Endothelial cell of umbilical vein (primary cell): ENCODE measurements around the gene YTHDC2. TPM values are rescaled to one million over a fixed set of nuclear protein-coding genes. Genes with fewer than 3 reads are reported as not detected.

Source experiments
- BruUV-seq: library from RNA; stranded (reverse); fragments of 400-500 nt; replicated peaks from 2 replicates; lab custom pipeline; 2021; lab: Mats Ljungman, UMichigan
- CTCF ChIA-PET: fragments of 300-600, 350-600 bp; sonication (Branson Sonifier 250); formaldehyde crosslinking; loops from one replicate; lab custom pipeline; 2021; ENCODE audit warnings: antibody characterized with exemption, inconsistent platforms; lab: Charles Lee
- POLR2A ChIA-PET: fragments of 300-600, 350-600 bp; sonication (Branson Sonifier 250); formaldehyde crosslinking; loops from one replicate; lab custom pipeline; 2021; ENCODE audit warnings: antibody characterized with exemption, inconsistent platforms; lab: Charles Lee
- DNase-seq: peaks from one replicate; pipeline ENCODE4 v3.0.0-alpha.2; 2011; ENCODE audit warnings: low read depth, low spot score
- FAIRE-seq: peaks from 2 replicates; lab custom pipeline; 2011; peaks lifted over from hg19 to GRCh38; lab: Jason Lieb, UNC
- H2AFZ ChIP-seq: 2 replicates; pipeline ENCODE4 v1.6.0; 2012; ENCODE audit warnings: low read depth, low read length, control low read depth, inconsistent platforms
- H3K27ac ChIP-seq: 2 replicates; pipeline ENCODE4 v1.5.1; 2011; ENCODE audit warnings: low read depth, mild to moderate bottlenecking, control low read depth, low read length, moderate library complexity; ENCODE audit not compliant: insufficient read depth
- H3K27me3 ChIP-seq, 2 experiments: 2 replicates each; pipeline versions ENCODE4 v1.6.0 to v1.6.1; 2011; ENCODE audit warnings: low read length in 2 of 2, mixed read lengths in 1 of 2; ENCODE audit not compliant: control insufficient read depth in 2 of 2, insufficient read depth in 2 of 2
- H3K36me3 ChIP-seq, 2 experiments: 2 replicates in 1 of 2; 3 replicates in 1 of 2; pipeline ENCODE4 v1.5.1; 2011; ENCODE audit warnings: low read length in 2 of 2, mild to moderate bottlenecking in 1 of 2, moderate library complexity in 1 of 2; ENCODE audit not compliant: control insufficient read depth in 2 of 2, insufficient read depth in 2 of 2; ENCODE audit errors: extremely low read depth in 1 of 2
- H3K4me1 ChIP-seq: 3 replicates; pipeline ENCODE4 v1.5.1; 2011; ENCODE audit warnings: mild to moderate bottlenecking, low read length; ENCODE audit not compliant: control insufficient read depth, insufficient read depth; ENCODE audit errors: extremely low read depth
- H3K4me2 ChIP-seq: 2 replicates; pipeline ENCODE4 v1.6.1; 2011; ENCODE audit warnings: low read length, control low read depth, mixed read lengths; ENCODE audit not compliant: insufficient read depth
- H3K4me3 ChIP-seq, 3 experiments: fragments of 200-600 bp in 1 of 3; sonication (generic), shearing (Covaris generic) in 1 of 3; replicated peaks in 1 of 3; 2 replicates each; pipeline ENCODE4 v1.5.1; 2011 to 2016; ENCODE audit warnings: control low read depth in 3 of 3, low read length in 3 of 3, mild to moderate bottlenecking in 2 of 3, inconsistent platforms in 1 of 3, low read depth in 1 of 3, moderate library complexity in 1 of 3; ENCODE audit not compliant: insufficient read depth in 1 of 3
- H3K79me2 ChIP-seq: 2 replicates; pipeline ENCODE4 v1.6.0; 2012; ENCODE audit warnings: low read length, inconsistent platforms; ENCODE audit not compliant: control insufficient read depth, insufficient read depth
- H3K9ac ChIP-seq: replicated peaks from 2 replicates; pipeline ENCODE3; 2011; ENCODE audit warnings: low read length, control low read depth; ENCODE audit not compliant: insufficient read depth; ENCODE audit errors: extremely low read depth
- H3K9me1 ChIP-seq: replicated peaks from 3 replicates; pipeline ENCODE4 v1.6.0; 2011; ENCODE audit warnings: mild to moderate bottlenecking, low read length; ENCODE audit not compliant: control insufficient read depth, insufficient read depth; ENCODE audit errors: extremely low read depth
- H3K9me3 ChIP-seq: replicated peaks from 2 replicates; pipeline ENCODE4 v1.5.1; 2012; ENCODE audit warnings: low read length, inconsistent platforms; ENCODE audit not compliant: control insufficient read depth, insufficient read depth
- H4K20me1 ChIP-seq: replicated peaks from 2 replicates; pipeline ENCODE3; 2011; ENCODE audit warnings: mild to moderate bottlenecking, low read length; ENCODE audit not compliant: control insufficient read depth, insufficient read depth; ENCODE audit errors: extremely low read depth
- EZH2 ChIP-seq: IDR thresholded peaks from 2 replicates; pipeline ENCODE4 v1.6.1; 2012; ENCODE audit warnings: borderline replicate concordance, low read depth, mild to moderate bottlenecking, moderate library complexity, low read length, inconsistent platforms; ENCODE audit not compliant: severe bottlenecking
- FOS ChIP-seq: IDR thresholded peaks from 2 replicates; pipeline ENCODE4 v1.6.1; 2011; ENCODE audit warnings: mild to moderate bottlenecking, low read length, moderate library complexity, borderline replicate concordance; ENCODE audit not compliant: insufficient read depth
- GATA2 ChIP-seq: IDR thresholded peaks from 2 replicates; pipeline ENCODE4 v1.7.0; 2011; ENCODE audit warnings: low read depth, mild to moderate bottlenecking, moderate library complexity, mixed read lengths, low read length; ENCODE audit not compliant: insufficient read length, insufficient read depth
- JUN ChIP-seq: IDR thresholded peaks from 2 replicates; pipeline ENCODE4 v1.6.1; 2011; ENCODE audit warnings: borderline replicate concordance, low read depth; ENCODE audit not compliant: insufficient read length, insufficient read depth
- MYC ChIP-seq: IDR thresholded peaks from one replicate; pipeline ENCODE4 v1.6.1; 2011; ENCODE audit warnings: mild to moderate bottlenecking, low read depth, low read length
- POLR2A ChIP-seq: IDR thresholded peaks from 2 replicates; pipeline ENCODE4 v1.6.1; 2012; ENCODE audit warnings: low read depth, mild to moderate bottlenecking, control low read depth, low read length
- POLR2AphosphoS5 ChIP-seq: IDR thresholded peaks from 2 replicates; pipeline ENCODE4 v1.6.1; 2012; ENCODE audit warnings: low read depth, mild to moderate bottlenecking, control low read depth, low read length, moderate library complexity; ENCODE audit not compliant: insufficient read depth
- dilution Hi-C: fragments of 300-500 bp; cut with MboI; formaldehyde crosslinking; loops from one replicate; pipeline ENCODE4 v1.15.0; 2019; ENCODE audit warnings: low sequenced_read_pairs; ENCODE audit not compliant: extremely low pct_ligation_motif_present
- intact Hi-C: fragments of 100-400 bp; cut with micrococcal nuclease; formaldehyde crosslinking; loops from one replicate; pipeline ENCODE4 v1.10.0; 2022
- polyA plus RNA-seq, 4 experiments: library from polyadenylated mRNA; depleted of rRNA in 3 of 4; stranded (reverse) in 3 of 4; unstranded in 1 of 4; fragments of >200 nt; gene quantifications; 2 replicates each; pipeline versions ENCODE4 v1.2.1 to v1.2.3, GENCODE V29; 2011 to 2012; ENCODE audit warnings: missing spikeins in 1 of 4
- total RNA-seq: library from RNA; stranded (reverse); gene quantifications from 2 replicates; pipeline ENCODE4 v1.2.3, GENCODE V29; 2021
- TF ChIP-seq, protein P1 (sequence below), 2 donors: IDR thresholded peaks; 1 replicate in 1 of 2; 2 replicates in 1 of 2; pipeline ENCODE4 v1.5.1; 2011; ENCODE audit warnings: low read length in 2 of 2, mild to moderate bottlenecking in 2 of 2, moderate library complexity in 2 of 2, control low read depth in 1 of 2, inconsistent platforms in 1 of 2, low read depth in 1 of 2; ENCODE audit not compliant: insufficient read depth in 1 of 2; ENCODE audit errors: extremely low read depth in 1 of 2
- TF ChIP-seq, protein P2 (sequence below): IDR thresholded peaks from 2 replicates; pipeline ENCODE4 v1.6.1; 2011; ENCODE audit not compliant: insufficient read depth, insufficient read length

The YTHDC2 gene
- total and polyA plus RNA-seq, 2 donors (not counting 3 experiments of a cell fraction or from before 2014, with no cell fraction given) = 7.6 to 40.7 TPM

DNA sequence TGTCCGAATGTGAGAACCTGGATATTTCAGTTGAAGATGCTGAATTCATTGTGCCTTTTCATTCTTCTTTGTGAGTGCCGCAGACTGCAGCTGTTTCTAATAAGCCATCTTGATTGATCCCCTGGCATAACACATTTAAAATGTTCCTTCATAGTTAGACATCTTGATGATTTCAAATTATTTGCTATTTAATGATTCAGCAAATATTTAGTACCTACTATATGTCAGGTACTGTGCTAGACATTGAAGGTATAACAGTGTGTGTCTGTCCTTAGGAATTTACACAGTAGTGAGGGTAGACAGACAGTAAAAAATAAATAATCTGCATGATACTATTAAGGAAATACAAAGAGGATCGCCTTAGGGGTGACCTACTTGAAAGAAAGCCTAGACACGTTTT is 61.6 kb downstream of the YTHDC2 start:
- Histone ChIP-seq H3K79me2 (no peaks in the 10 kb centered on the region), H3K9me1 (no peaks in the 10 kb centered on the region), H2AFZ (no peak overlapping the region), H3K27me3 (no peaks in the 10 kb centered on the region), H3K9me3 (no peaks in the 10 kb centered on the region), H3K4me1 (no peaks in the 10 kb centered on the region), H4K20me1 (no peaks in the 10 kb centered on the region), H3K36me3 (peaks cover 5 to 9% of the 10 kb centered on the region in 2 experiments), H3K4me2 (no peak overlapping the region), H3K27ac (no peak overlapping the region), H3K4me3 (no peak overlapping the region), H3K9ac (no peak overlapping the region)
- ChIA-PET CTCF (no interaction called here), POLR2A (no interaction called here)
- dilution Hi-C loops (no loop called here), intact Hi-C loops (no loop called here)
- FAIRE-seq = no peak
- TF ChIP-seq FOS = no peak
- TF ChIP-seq GATA2 = no peak
- no peak for TF ChIP-seq EZH2
- no peak for TF ChIP-seq JUN
- no peak for DNase-seq
- no TSS peak for BruUV-seq

DNA sequence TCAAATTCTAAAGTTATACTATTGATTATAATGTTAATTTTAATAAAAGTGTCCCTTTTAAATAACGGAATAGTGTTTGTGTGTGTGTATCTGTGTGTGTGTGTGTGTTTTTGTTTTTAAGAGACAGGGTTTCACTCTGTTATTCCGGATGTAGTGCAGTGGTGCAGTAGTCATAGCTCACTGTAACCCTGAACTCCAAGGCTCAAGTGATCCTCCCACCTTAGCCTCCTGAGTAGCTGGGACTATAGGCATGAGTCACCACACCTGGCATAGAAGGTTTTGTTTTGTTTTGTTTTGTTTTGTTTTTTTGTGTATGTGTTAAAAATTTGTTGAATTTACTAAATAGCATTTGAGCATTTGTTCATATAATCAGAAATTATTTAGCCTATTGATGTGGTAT is 64.6 kb downstream of the YTHDC2 start:
- CTCF ChIA-PET = no interaction called here
- H3K4me1 ChIP-seq = no peaks in the 10 kb centered on the region
- no peak overlapping the region for H3K27ac ChIP-seq
- H3K4me2 ChIP-seq = no peak overlapping the region
- intact Hi-C loops (no loop called here), dilution Hi-C loops (no loop called here)
- H3K4me3 ChIP-seq = no peak overlapping the region
- H3K27me3 ChIP-seq = no peaks in the 10 kb centered on the region
- H3K79me2 ChIP-seq = no peaks in the 10 kb centered on the region
- DNase-seq (no peak), FAIRE-seq (no peak)
- H3K9me3 ChIP-seq = no peaks in the 10 kb centered on the region
- peaks cover 10 to 18% of the 10 kb centered on the region in 2 experiments for H3K36me3 ChIP-seq
- H4K20me1 ChIP-seq = no peaks in the 10 kb centered on the region
- no peak overlapping the region for H3K9ac ChIP-seq
- TF ChIP-seq MYC (no peak), EZH2 (no peak), POLR2A (no peak), POLR2AphosphoS5 (no peak), JUN (no peak), GATA2 (no peak), FOS (no peak)
- TF ChIP-seq, protein P1, sequence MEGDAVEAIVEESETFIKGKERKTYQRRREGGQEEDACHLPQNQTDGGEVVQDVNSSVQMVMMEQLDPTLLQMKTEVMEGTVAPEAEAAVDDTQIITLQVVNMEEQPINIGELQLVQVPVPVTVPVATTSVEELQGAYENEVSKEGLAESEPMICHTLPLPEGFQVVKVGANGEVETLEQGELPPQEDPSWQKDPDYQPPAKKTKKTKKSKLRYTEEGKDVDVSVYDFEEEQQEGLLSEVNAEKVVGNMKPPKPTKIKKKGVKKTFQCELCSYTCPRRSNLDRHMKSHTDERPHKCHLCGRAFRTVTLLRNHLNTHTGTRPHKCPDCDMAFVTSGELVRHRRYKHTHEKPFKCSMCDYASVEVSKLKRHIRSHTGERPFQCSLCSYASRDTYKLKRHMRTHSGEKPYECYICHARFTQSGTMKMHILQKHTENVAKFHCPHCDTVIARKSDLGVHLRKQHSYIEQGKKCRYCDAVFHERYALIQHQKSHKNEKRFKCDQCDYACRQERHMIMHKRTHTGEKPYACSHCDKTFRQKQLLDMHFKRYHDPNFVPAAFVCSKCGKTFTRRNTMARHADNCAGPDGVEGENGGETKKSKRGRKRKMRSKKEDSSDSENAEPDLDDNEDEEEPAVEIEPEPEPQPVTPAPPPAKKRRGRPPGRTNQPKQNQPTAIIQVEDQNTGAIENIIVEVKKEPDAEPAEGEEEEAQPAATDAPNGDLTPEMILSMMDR (IDR thresholded peaks at IDR 0.05; ENCODE audit: extremely low read depth in 1 of 2, insufficient read depth in 1 of 2, low read depth in 1 of 2, low read length in 2 of 2) = no peak
- TF ChIP-seq, protein P2, sequence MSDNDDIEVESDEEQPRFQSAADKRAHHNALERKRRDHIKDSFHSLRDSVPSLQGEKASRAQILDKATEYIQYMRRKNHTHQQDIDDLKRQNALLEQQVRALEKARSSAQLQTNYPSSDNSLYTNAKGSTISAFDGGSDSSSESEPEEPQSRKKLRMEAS = no peak
- H2AFZ ChIP-seq = no peak overlapping the region
- H3K9me1 ChIP-seq = no peaks in the 10 kb centered on the region
- no TSS peak for BruUV-seq
- POLR2A ChIA-PET = no interaction called here
